ENCODE measurements around the gene ATP7B. TPM values are rescaled to one million over a fixed set of nuclear protein-coding genes. Genes with fewer than 3 reads are reported as not detected.

Gene ATP7B
- total RNA-seq = 133 to 142 TPM (median 137 TPM) in 3 replicates

- TF ChIP-seq CTCF (IDR thresholded peaks at IDR 0.05; ENCODE audit: unreplicated experiment) = no peak
- peak in 1 of 2 experiments; percentile 59 for DNase-seq (ENCODE audit: low spot score in 2 of 2, unreplicated experiment in 2 of 2)
- H3K4me3 Mint-ChIP-seq = peak within 1 kb of the TSS; percentile 95
- peaks cover 5% of the 10 kb centered on the region for H3K9me3 Mint-ChIP-seq
- peaks cover 41% of the 10 kb centered on the region for H3K4me1 Mint-ChIP-seq
- H3K36me3 Mint-ChIP-seq = peaks cover 20% of the 10 kb centered on the region
- H3K27ac Mint-ChIP-seq = peak within 1 kb of the TSS; percentile 98
- H3K27me3 Mint-ChIP-seq (ENCODE audit: low read depth) = no peaks in the 10 kb centered on the region
Measured at GRCh38 chr13:52010890-52011631, at the start of gene ATP7B. Gene ATP7B, minus strand, starts transcription at chr13:52011450. Its CDS starts 113 bp downstream, at chr13:52011337.

GRCh38 chr13:52053460-52053859 is 42.2 kb upstream of the ATP7B start:
- Mint-ChIP-seq H3K27ac (peak overlapping the region; percentile 93), H3K27me3 (ENCODE audit: low read depth) (no peaks in the 10 kb centered on the region), H3K4me1 (peaks cover 35% of the 10 kb centered on the region), H3K4me3 (no peak overlapping the region), H3K9me3 (peaks cover 13% of the 10 kb centered on the region), H3K36me3 (peaks cover 10% of the 10 kb centered on the region)
- peak in 1 of 2 experiments; percentile 50 for DNase-seq (ENCODE audit: low spot score in 2 of 2, unreplicated experiment in 2 of 2)
- TF ChIP-seq CTCF (IDR thresholded peaks at IDR 0.05; ENCODE audit: unreplicated experiment) = no peak

GRCh38 chr13:52051400-52051799 is 40.1 kb upstream of the ATP7B start:
- peaks cover 17% of the 10 kb centered on the region for H3K9me3 Mint-ChIP-seq
- DNase-seq (ENCODE audit: low spot score in 2 of 2, unreplicated experiment in 2 of 2) = no peak

GRCh38 chr13:52048516-52048915 is 37.3 kb upstream of the ATP7B start:
- peak overlapping the region; percentile 67 for H3K27ac Mint-ChIP-seq
- no peak overlapping the region for H3K4me3 Mint-ChIP-seq
- no peak for TF ChIP-seq CTCF (IDR thresholded peaks at IDR 0.05; ENCODE audit: unreplicated experiment)
- H3K36me3 Mint-ChIP-seq = peaks cover 21% of the 10 kb centered on the region
- no peak for DNase-seq (ENCODE audit: low spot score in 2 of 2, unreplicated experiment in 2 of 2)
- H3K27me3 Mint-ChIP-seq (ENCODE audit: low read depth) = no peaks in the 10 kb centered on the region
- H3K9me3 Mint-ChIP-seq = peaks cover 26% of the 10 kb centered on the region
- H3K4me1 Mint-ChIP-seq = peaks cover 27% of the 10 kb centered on the region

More at GRCh38 chr13:52051400-52051799, 40.1 kb upstream of the ATP7B start:
- no peak for TF ChIP-seq CTCF (IDR thresholded peaks at IDR 0.05; ENCODE audit: unreplicated experiment)
- Mint-ChIP-seq H3K27me3 (ENCODE audit: low read depth) (no peaks in the 10 kb centered on the region), H3K36me3 (peaks cover 14% of the 10 kb centered on the region), H3K4me3 (no peak overlapping the region), H3K4me1 (peaks cover 35% of the 10 kb centered on the region), H3K27ac (peak overlapping the region; percentile 90)

- Mint-ChIP-seq H3K4me3 (no peak overlapping the region), H3K4me1 (peaks cover 19% of the 10 kb centered on the region), H3K27me3 (ENCODE audit: low read depth) (no peaks in the 10 kb centered on the region), H3K9me3 (peaks cover 27% of the 10 kb centered on the region), H3K27ac (no peak overlapping the region), H3K36me3 (peaks cover 24% of the 10 kb centered on the region)
- DNase-seq (ENCODE audit: low spot score in 2 of 2, unreplicated experiment in 2 of 2) = no peak
- TF ChIP-seq CTCF (IDR thresholded peaks at IDR 0.05; ENCODE audit: unreplicated experiment) = no peak
Measured at GRCh38 chr13:52047463-52047862, 36.2 kb upstream of the ATP7B start.
